Activated naive CD4-positive, alpha-beta T cell treated with anti-CD3 and anti-CD28 coated beads for 36 hours (primary cell): ENCODE data around the gene MEF2C. TPM values are rescaled to one million over a fixed set of nuclear protein-coding genes. Genes with fewer than 3 reads are reported as not detected.

Source experiments
- CTCF ChIA-PET: fragments of 350-600 bp; sonication (Branson Sonifier 250); formaldehyde crosslinking; loops from one replicate; lab custom pipeline; 2021; ENCODE audit warnings: antibody characterized with exemption; lab: Charles Lee
- DNase-seq: peaks from one replicate; pipeline ENCODE4 v3.0.0-alpha.2; 2020
- H3K27ac Mint-ChIP-seq: one replicate; pipeline ENCODE4 v1.8.0; 2021; ENCODE audit warnings: mild to moderate bottlenecking, mixed read lengths
- H3K27me3 Mint-ChIP-seq: one replicate; pipeline ENCODE4 v1.8.0; 2021; ENCODE audit warnings: low read depth, mixed read lengths
- H3K36me3 Mint-ChIP-seq: one replicate; pipeline ENCODE4 v1.8.0; 2021; ENCODE audit warnings: low read depth, mixed read lengths
- H3K4me1 Mint-ChIP-seq: one replicate; pipeline ENCODE4 v1.8.0; 2021; ENCODE audit warnings: low read depth, mixed read lengths
- H3K4me3 Mint-ChIP-seq: one replicate; pipeline ENCODE4 v1.8.0; 2021; ENCODE audit warnings: mild to moderate bottlenecking, moderate library complexity, mixed read lengths
- H3K9me3 Mint-ChIP-seq: one replicate; pipeline ENCODE4 v1.8.0; 2021; ENCODE audit warnings: mixed read lengths
- intact Hi-C: fragments of 100-400 bp; cut with micrococcal nuclease; formaldehyde crosslinking; loops from one replicate; pipeline ENCODE4 v1.15.1; 2023
- total RNA-seq, 2 experiments: library from RNA; stranded (reverse); gene quantifications; one replicate each; pipeline ENCODE4 v1.2.3, GENCODE V29; 2021

The MEF2C gene
- total RNA-seq, 2 experiments from 2014 or later: not detected

DNA sequence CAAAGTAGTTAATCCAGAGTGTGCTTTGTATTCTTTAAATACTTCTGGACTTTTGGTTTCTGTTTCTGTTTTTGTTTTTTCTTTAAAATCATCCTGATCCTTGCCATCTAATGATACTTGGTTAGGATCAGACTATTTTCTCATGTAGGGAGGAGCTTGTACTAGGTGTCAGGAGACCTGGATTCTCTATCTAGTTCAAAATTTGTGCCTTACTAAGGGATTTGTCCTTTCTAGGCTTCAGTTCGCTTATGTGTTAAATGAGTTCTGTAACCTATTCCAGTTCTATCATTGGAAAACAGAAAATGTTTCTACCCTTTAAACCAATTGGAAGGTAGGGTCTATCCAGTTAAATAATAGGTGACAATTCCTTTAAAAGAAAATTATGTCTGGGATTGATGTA lies 3.3 kb upstream of the MEF2C start:
- intact Hi-C loops: loop anchor here (10.0 kb wide), 2 partner anchors 741 to 1589 kb away; partner anchors contain the start of genes MBLAC2 and POLR3G
- DNase-seq: no peak
- CTCF ChIA-PET: interaction anchor here (0.6 kb wide), 1 partner anchor 41 kb away, joined by 3 read pairs; no protein-coding TSS in a partner anchor
- Mint-ChIP-seq H3K9me3 (no peaks in the 10 kb centered on the region), H3K4me3 (no peak overlapping the region), H3K36me3 (no peaks in the 10 kb centered on the region), H3K4me1 (peaks cover 24% of the 10 kb centered on the region), H3K27me3 (peaks cover 71% of the 10 kb centered on the region), H3K27ac (no peak overlapping the region)

DNA sequence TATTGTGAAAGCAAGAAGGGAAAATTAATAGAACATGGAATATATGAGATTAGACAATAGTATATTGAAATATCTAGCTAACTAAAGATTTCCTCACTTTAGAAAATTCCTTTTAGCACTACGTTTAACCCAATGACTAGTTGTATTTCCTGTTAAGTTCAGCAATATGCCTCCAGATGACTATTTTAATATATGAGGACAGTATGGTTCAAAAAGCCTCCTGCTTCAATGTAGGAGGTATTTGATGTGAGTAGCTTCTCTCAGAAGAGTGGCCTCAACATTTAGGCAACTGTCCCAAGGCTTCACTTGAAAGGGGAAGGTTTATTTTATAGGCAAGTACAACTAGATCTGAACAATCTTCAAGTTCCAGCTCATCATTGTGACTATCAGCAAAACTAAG lies 2.0 kb upstream of the MEF2C start:
- intact Hi-C loops: loop anchor here (10.0 kb wide), 2 partner anchors 740 to 1590 kb away; partner anchors contain the start of genes MBLAC2 and POLR3G
- Mint-ChIP-seq H3K4me3 (no peak overlapping the region), H3K27ac (no peak overlapping the region), H3K36me3 (no peaks in the 10 kb centered on the region), H3K9me3 (no peaks in the 10 kb centered on the region), H3K27me3 (peaks cover 68% of the 10 kb centered on the region), H3K4me1 (peaks cover 24% of the 10 kb centered on the region)
- DNase-seq: no peak
- CTCF ChIA-PET: interaction anchor here (0.7 kb wide), 1 partner anchor 194 kb away, joined by 5 read pairs; no protein-coding TSS in a partner anchor

DNA sequence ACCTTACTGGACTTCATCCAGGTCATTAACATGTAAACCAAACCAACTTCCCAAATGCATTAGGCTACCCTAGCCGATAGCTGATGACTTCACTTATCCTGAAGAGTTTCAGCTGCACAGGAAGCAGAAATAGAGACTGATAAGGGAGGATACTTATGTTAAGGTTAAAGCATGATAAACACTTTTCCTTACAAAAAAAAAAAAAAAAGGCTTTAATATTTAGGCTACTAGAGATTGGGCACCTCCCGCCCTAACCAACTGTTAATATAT lies 1.6 kb upstream of the MEF2C start:
- no peaks in the 10 kb centered on the region for H3K9me3 Mint-ChIP-seq
- no peak for DNase-seq
- peaks cover 67% of the 10 kb centered on the region for H3K27me3 Mint-ChIP-seq
- H3K4me1 Mint-ChIP-seq: peaks cover 22% of the 10 kb centered on the region
- CTCF ChIA-PET: interaction anchor here (0.7 kb wide), 1 partner anchor 194 kb away, joined by 5 read pairs; no protein-coding TSS in a partner anchor
- intact Hi-C loops: loop anchor here (5.0 to 10.0 kb wide), 5 partner anchors 152 to 1590 kb away; partner anchors contain the start of genes MBLAC2 and POLR3G
- no peak overlapping the region for H3K27ac Mint-ChIP-seq
- no peaks in the 10 kb centered on the region for H3K36me3 Mint-ChIP-seq
- no peak overlapping the region for H3K4me3 Mint-ChIP-seq

DNA sequence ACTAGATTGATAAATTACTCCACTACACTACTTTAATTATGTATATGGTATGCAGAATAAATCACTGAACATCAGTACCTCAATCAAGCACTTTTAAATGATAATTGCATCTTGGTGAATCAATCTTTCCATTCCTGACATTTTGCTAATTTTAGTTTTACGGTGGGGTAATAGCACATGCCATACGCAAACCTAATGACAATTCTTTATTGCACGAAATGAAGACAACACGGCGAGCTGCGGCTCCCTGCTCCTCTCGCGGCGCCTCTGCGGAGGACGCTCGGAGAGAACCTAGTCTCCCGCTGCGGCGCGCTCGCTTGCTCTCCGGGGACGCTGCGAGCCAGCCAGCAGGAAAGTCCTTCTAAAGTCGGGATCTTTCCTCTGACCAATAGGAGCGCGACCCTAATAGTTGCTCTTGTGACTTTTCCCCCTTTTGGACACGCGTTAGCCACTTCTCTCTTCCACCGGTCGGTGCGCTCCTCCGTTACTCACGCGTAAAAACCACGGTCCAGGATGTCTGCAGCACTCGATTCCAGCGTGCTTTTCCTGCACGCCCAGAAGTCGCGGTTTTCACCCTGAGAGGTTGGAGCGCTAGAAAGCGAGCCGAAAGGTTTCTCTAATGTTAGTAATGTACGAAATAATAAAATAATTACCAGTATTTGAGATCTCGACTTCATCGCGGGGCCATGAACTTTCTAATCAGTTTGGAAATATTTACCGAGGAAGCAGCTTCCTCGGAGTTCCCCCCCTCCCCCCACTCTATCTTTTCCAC lies 1.0 kb upstream of the MEF2C start:
- peaks cover 63% of the 10 kb centered on the region for H3K27me3 Mint-ChIP-seq
- no peak overlapping the region for H3K27ac Mint-ChIP-seq
- DNase-seq: no peak
- CTCF ChIA-PET: interaction anchor here (0.7 kb wide), 2 partner anchors 160 to 193 kb away, joined by 3 to 5 read pairs; no protein-coding TSS in a partner anchor
- H3K4me1 Mint-ChIP-seq: peaks cover 20% of the 10 kb centered on the region
- H3K9me3 Mint-ChIP-seq: no peaks in the 10 kb centered on the region
- no peaks in the 10 kb centered on the region for H3K36me3 Mint-ChIP-seq
- intact Hi-C loops: loop anchor here (2.0 to 10.0 kb wide), 6 partner anchors 57 to 1591 kb away; partner anchors contain the start of genes MBLAC2 and POLR3G
- peak overlapping the region; percentile 76 for H3K4me3 Mint-ChIP-seq

DNA sequence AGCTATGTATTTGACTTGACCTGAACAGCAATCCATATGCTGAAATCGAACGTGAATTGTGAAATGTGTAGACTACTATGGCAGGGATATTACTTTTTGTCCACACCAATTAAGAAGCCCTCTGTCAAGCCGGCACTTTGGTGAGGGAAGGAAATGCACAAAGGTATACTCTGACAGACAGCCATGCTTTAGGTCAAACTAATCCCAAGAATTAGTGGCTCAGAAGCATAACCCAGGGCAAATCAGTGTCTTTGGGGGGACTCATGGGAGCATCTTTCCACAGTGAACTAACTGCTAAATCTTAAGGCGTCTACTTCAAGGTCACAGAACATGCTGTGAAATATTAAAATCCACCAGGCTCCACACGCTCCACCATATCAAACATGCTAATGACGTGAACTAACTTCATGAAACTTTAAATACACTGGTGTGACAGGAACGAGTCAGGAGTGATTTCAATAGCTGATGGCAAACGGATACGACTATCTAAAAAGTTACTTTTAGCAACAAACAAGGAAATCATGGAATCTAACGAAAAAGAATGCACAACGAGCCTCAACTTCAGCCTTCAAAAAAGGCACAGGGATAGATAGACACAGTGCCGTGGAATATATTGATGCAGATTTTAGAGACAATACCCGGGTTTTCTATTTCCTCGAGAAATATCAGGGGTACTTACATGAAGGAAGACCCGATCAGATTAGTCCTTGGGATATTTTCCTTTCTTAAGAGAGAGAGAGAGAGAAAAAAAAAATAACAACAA lies 527 bp downstream of the MEF2C start:
- H3K27me3 Mint-ChIP-seq: peaks cover 63% of the 10 kb centered on the region
- no peaks in the 10 kb centered on the region for H3K9me3 Mint-ChIP-seq
- no peak overlapping the region for H3K27ac Mint-ChIP-seq
- peaks cover 20% of the 10 kb centered on the region for H3K4me1 Mint-ChIP-seq
- H3K4me3 Mint-ChIP-seq: peak overlapping the region; percentile 76
- DNase-seq: no peak
- no peaks in the 10 kb centered on the region for H3K36me3 Mint-ChIP-seq
- intact Hi-C loops: loop anchor here (2.0 to 10.0 kb wide), 6 partner anchors 56 to 1592 kb away; partner anchors contain the start of genes MBLAC2 and POLR3G
- CTCF ChIA-PET: no interaction called here

DNA sequence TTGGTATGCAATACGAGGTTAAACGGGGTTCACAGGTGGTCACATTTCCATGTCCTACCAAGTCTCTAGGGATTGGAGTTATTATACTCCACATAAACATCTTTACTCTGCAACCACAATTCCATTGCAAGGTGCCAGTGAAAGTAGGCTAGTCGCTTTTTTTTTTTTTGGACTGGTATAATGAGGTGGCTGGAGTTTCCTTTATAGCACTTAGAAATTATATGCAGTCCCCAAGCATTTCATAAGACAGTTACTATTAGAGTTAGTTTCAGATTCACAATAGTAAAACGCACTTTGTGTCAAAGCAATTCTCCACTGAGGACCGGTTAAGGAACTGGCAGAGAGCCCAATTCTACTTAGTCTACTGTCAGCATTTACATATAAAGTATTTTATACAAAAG lies 1.4 kb downstream of the MEF2C start:
- H3K36me3 Mint-ChIP-seq: no peaks in the 10 kb centered on the region
- no peak for DNase-seq
- intact Hi-C loops: loop anchor here (5.0 to 10.0 kb wide), 5 partner anchors 149 to 1593 kb away; partner anchors contain the start of genes MBLAC2 and POLR3G
- no peaks in the 10 kb centered on the region for H3K9me3 Mint-ChIP-seq
- H3K4me1 Mint-ChIP-seq: peaks cover 20% of the 10 kb centered on the region
- CTCF ChIA-PET: no interaction called here
- H3K27ac Mint-ChIP-seq: no peak overlapping the region
- H3K4me3 Mint-ChIP-seq: no peak overlapping the region
- peaks cover 56% of the 10 kb centered on the region for H3K27me3 Mint-ChIP-seq

DNA sequence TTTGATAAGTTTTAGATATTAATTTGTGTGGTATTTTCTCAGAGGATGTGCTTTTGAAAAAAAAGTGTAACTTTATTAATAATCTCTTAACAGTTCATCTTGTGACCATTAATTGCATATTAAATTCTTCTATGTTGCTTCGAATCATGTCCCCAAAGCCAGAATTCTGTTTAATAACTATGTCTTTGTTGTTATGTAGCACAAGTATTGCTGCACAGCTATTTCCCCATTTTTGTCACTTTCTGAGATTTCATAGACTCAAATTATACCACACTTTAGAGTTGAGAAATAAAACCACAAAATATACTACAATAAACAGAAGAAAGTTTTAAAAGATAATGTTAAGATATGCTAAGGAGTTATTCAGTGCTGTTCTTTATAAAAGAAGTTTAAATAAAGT lies 2.8 kb downstream of the MEF2C start:
- CTCF ChIA-PET: no interaction called here

DNA sequence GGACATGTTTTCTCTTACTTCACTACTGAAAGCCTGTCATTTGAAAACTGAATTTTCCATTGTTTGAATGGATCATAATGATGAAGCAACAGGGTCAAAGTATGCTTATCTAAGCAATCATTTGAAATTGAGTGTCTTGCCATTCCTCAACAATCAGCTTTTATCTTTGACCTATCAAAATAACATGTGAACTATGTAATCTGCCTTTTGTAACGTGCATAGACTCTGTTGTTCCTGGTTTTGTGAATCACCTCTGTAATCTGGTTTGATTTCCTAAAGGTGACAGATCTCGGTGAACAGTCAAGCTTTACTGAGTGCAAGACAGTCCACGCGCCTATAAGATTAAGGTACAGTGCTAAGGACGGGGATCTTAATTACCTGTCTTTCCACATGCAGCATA lies 3.3 kb downstream of the MEF2C start:
- Mint-ChIP-seq H3K9me3 (no peaks in the 10 kb centered on the region), H3K27ac (no peak overlapping the region), H3K27me3 (peaks cover 49% of the 10 kb centered on the region), H3K4me3 (no peak overlapping the region), H3K36me3 (no peaks in the 10 kb centered on the region), H3K4me1 (peaks cover 20% of the 10 kb centered on the region)
- no peak for DNase-seq
- intact Hi-C loops: loop anchor here (5.0 to 10.0 kb wide), 5 partner anchors 147 to 1595 kb away; partner anchors contain the start of genes MBLAC2 and POLR3G
- CTCF ChIA-PET: no interaction called here

More for the DNA sequence above, 2.8 kb downstream of the MEF2C start:
- H3K4me3 Mint-ChIP-seq: no peak overlapping the region
- intact Hi-C loops: loop anchor here (5.0 to 10.0 kb wide), 5 partner anchors 148 to 1595 kb away; partner anchors contain the start of genes MBLAC2 and POLR3G
- H3K27ac Mint-ChIP-seq: no peak overlapping the region
- H3K9me3 Mint-ChIP-seq: no peaks in the 10 kb centered on the region
- peaks cover 20% of the 10 kb centered on the region for H3K4me1 Mint-ChIP-seq
- peaks cover 52% of the 10 kb centered on the region for H3K27me3 Mint-ChIP-seq
- H3K36me3 Mint-ChIP-seq: no peaks in the 10 kb centered on the region
- no peak for DNase-seq

DNA sequence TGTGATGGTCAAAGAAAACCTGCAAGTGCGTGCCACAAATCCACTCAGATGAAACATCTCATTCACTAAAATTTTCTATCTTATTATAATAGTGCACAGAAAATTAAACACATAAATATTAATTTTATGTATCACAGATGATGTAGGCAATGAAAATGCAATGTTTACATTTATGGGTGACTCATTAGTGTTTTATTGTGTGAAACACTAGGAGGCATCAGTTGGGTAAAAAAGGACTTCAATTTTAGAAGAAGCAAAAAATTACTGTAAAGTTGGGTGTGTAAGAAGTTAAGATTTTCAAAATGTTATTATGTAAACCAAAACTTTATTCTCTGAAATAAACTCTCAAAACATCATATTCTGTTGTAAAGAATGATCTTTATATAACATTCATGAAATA lies 4.0 kb downstream of the MEF2C start:
- DNase-seq: no peak
- Mint-ChIP-seq H3K27ac (no peak overlapping the region), H3K4me3 (no peak overlapping the region), H3K9me3 (no peaks in the 10 kb centered on the region), H3K36me3 (no peaks in the 10 kb centered on the region), H3K4me1 (peaks cover 14% of the 10 kb centered on the region), H3K27me3 (peaks cover 41% of the 10 kb centered on the region)
- CTCF ChIA-PET: no interaction called here
- intact Hi-C loops: no loop called here

DNA sequence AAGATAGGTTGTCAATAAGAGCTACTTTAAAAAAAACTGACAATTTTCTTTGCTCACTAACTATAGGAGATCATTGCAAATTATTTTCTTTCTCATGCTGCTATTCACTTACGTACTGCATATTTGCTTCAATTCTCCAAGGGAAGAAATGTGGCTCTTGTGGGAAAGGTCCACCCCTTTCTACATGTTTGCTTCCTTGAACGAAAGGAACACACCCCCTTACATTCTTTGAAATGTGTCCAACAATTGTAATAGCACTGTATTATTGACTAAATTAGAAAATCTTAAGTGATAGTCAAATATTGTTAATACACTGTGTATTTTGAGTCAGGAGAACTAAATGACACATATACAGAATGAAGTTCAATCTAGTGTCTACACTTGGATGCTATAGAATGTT lies 5.2 kb downstream of the MEF2C start:
- Mint-ChIP-seq H3K9me3 (no peaks in the 10 kb centered on the region), H3K27ac (no peak overlapping the region), H3K4me3 (no peak overlapping the region), H3K4me1 (peaks cover 6% of the 10 kb centered on the region), H3K36me3 (no peaks in the 10 kb centered on the region), H3K27me3 (peaks cover 37% of the 10 kb centered on the region)
- no peak for DNase-seq
- CTCF ChIA-PET: no interaction called here
- intact Hi-C loops: no loop called here

DNA sequence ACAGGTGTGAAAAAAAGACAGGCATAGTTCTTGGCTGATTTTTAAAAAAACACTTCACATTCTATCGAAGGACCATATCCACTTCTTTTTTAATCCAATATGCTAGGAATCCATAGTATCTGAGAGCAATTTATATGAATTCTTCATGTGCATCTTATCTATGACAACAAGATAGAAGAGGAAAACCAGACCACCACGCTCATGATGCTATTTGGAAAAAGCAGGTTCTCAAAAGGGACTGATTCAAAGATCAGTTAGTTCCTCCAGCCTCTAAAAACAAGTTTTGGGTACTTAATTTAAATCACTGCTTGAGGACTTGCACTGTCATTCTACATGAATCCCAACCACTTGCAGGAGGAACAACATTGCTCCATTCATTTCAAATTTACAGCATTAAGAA lies 6.3 kb downstream of the MEF2C start:
- Mint-ChIP-seq H3K9me3 (no peaks in the 10 kb centered on the region), H3K4me3 (no peak overlapping the region), H3K36me3 (no peaks in the 10 kb centered on the region), H3K27ac (no peak overlapping the region), H3K27me3 (peaks cover 28% of the 10 kb centered on the region), H3K4me1 (no peaks in the 10 kb centered on the region)
- no peak for DNase-seq
- CTCF ChIA-PET: no interaction called here
- intact Hi-C loops: no loop called here
